Activated CD8-positive, alpha-beta T cell treated with anti-CD3 and anti-CD28 coated beads for 36 hours (primary cell): ENCODE data around the gene ZNF804B. TPM values are rescaled to one million over a fixed set of nuclear protein-coding genes. Genes with fewer than 3 reads are reported as not detected.

Experiments
- ATAC-seq: fragments of 200-7000 bp; cut with Tn5 transposase; one replicate; pipeline ENCODE4 v1.10.0; 2021; ENCODE audit warnings: mild to moderate bottlenecking, moderate library complexity
- CTCF ChIA-PET: fragments of 350-600 bp; sonication (Branson Sonifier 250); formaldehyde crosslinking; loops from one replicate; lab custom pipeline; 2021; ENCODE audit warnings: antibody characterized with exemption; lab: Charles Lee
- POLR2A ChIA-PET: fragments of 350-600 bp; sonication (Branson Sonifier 250); formaldehyde crosslinking; loops from one replicate; lab custom pipeline; 2021; ENCODE audit warnings: antibody characterized with exemption; lab: Charles Lee
- DNase-seq: peaks from one replicate; pipeline ENCODE4 v3.0.0-alpha.2; 2020
- H3K27ac Mint-ChIP-seq: one replicate; pipeline ENCODE4 v1.8.0; 2021; ENCODE audit warnings: mild to moderate bottlenecking, mixed read lengths
- H3K27me3 Mint-ChIP-seq: one replicate; pipeline ENCODE4 v1.8.0; 2021; ENCODE audit warnings: mixed read lengths
- H3K36me3 Mint-ChIP-seq: one replicate; pipeline ENCODE4 v1.8.0; 2021; ENCODE audit warnings: low read depth, mixed read lengths
- H3K4me1 Mint-ChIP-seq: one replicate; pipeline ENCODE4 v1.8.0; 2021; ENCODE audit warnings: low read depth, mixed read lengths
- H3K4me3 Mint-ChIP-seq: one replicate; pipeline ENCODE4 v1.8.0; 2021; ENCODE audit warnings: mild to moderate bottlenecking, moderate library complexity, mixed read lengths
- H3K9me3 Mint-ChIP-seq: one replicate; pipeline ENCODE4 v1.8.0; 2021; ENCODE audit warnings: mixed read lengths
- intact Hi-C: fragments of 100-400 bp; cut with micrococcal nuclease; formaldehyde crosslinking; loops from one replicate; pipeline ENCODE4 v1.10.0; 2022
- total RNA-seq, 2 experiments: library from RNA; stranded (reverse); gene quantifications; one replicate each; pipeline ENCODE4 v1.2.3, GENCODE V29; 2021
- TF ChIP-seq, protein P1 (sequence below): fragments of 200-600 bp; IDR thresholded peaks from one replicate; pipeline ENCODE4 v1.8.0; 2022; ENCODE audit warnings: antibody characterized with exemption, mild to moderate bottlenecking

The ZNF804B gene
- total RNA-seq, 2 experiments from 2014 or later, result not detected

DNA sequence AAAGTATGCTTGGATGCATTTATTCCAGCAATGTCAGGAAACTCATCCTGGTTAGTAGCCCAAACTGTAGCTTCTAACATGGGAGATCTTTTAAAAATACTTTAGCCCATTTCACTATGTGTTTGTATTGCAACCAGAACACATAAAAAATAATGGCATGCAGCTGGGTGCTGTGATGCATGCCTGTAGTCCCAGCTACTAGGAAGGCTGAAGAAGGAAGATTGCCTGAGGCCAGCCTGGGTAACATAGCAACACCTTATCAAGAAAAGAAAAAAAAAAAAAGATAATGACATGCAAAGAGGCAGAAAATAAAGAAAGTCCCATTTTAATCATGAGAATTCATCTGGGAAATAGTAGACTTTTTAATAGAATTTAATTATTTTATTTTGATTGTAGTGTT lies 553.1 kb downstream of the ZNF804B start:
- H3K4me1 Mint-ChIP-seq, result no peaks in the 10 kb centered on the region
- ATAC-seq, result no peak
- H3K27ac Mint-ChIP-seq, result no peak overlapping the region
- POLR2A ChIA-PET, result no interaction called here
- CTCF ChIA-PET, result no interaction called here
- no peaks in the 10 kb centered on the region for H3K27me3 Mint-ChIP-seq
- H3K9me3 Mint-ChIP-seq, result peaks cover 5% of the 10 kb centered on the region
- H3K36me3 Mint-ChIP-seq, result no peaks in the 10 kb centered on the region
- no peak for DNase-seq
- H3K4me3 Mint-ChIP-seq, result no peak overlapping the region
- TF ChIP-seq, protein P1, sequence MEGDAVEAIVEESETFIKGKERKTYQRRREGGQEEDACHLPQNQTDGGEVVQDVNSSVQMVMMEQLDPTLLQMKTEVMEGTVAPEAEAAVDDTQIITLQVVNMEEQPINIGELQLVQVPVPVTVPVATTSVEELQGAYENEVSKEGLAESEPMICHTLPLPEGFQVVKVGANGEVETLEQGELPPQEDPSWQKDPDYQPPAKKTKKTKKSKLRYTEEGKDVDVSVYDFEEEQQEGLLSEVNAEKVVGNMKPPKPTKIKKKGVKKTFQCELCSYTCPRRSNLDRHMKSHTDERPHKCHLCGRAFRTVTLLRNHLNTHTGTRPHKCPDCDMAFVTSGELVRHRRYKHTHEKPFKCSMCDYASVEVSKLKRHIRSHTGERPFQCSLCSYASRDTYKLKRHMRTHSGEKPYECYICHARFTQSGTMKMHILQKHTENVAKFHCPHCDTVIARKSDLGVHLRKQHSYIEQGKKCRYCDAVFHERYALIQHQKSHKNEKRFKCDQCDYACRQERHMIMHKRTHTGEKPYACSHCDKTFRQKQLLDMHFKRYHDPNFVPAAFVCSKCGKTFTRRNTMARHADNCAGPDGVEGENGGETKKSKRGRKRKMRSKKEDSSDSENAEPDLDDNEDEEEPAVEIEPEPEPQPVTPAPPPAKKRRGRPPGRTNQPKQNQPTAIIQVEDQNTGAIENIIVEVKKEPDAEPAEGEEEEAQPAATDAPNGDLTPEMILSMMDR, result no peak
- intact Hi-C loops, result no loop called here

DNA sequence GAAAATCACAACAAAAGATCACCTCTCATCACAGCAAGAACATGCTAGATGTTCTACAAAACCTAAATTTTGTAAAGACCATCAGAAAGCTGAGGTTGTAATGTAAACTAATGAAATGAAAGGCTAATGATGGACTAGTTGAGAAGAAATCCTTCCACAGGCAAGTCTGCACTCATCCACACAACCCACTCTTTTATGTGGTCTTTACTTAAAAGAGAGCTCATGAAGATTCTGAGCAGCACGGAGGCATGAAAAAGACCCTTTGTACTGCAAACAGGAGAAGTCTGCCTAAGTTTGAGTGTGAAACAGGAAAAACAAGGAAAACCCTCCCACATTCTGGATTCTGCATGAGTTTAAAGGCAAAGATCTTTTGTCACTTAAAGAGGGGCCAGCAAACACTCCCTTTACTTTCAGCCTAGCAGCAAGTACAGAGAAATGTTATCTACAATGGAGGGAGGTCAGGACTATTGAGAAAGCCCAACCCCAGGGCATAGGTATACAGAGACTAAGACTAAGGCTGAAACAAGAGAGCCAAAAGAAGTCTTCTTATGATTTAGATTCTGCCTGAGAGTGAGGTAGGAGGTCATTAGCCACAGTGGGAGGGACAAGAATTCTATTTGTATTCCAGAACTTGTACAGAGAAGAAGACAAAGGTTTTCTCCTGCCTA lies 557.2 kb downstream of the ZNF804B start:
- TF ChIP-seq, protein P1, result no peak
- CTCF ChIA-PET, result no interaction called here
- H3K27me3 Mint-ChIP-seq, result no peaks in the 10 kb centered on the region
- peaks cover 5% of the 10 kb centered on the region for H3K9me3 Mint-ChIP-seq
- intact Hi-C loops, result no loop called here
- no peak for DNase-seq
- H3K4me3 Mint-ChIP-seq, result no peak overlapping the region
- POLR2A ChIA-PET, result no interaction called here
- ATAC-seq, result no peak
- no peaks in the 10 kb centered on the region for H3K4me1 Mint-ChIP-seq
- H3K36me3 Mint-ChIP-seq, result no peaks in the 10 kb centered on the region
- H3K27ac Mint-ChIP-seq, result no peak overlapping the region

DNA sequence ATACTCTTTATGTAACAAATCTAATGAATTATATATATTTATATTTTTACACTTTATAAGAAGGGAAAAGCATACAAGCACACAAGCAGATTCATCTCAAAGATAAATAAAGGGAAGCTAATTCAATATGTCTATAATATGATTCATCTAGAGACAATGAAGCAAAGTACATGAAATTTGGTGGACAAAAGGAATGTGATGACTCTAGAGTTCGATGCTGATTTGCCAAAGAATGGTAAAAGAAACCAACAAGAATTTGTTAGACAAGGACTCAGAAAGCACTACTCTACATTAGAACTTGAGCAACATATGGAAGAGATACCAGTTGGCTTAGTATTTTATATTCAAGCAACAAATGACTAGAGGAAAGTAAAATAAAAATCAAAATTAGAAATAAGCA lies 572.5 kb downstream of the ZNF804B start:
- no peak for DNase-seq
- ChIA-PET CTCF (no interaction called here), POLR2A (no interaction called here)
- Mint-ChIP-seq H3K27me3 (no peaks in the 10 kb centered on the region), H3K36me3 (no peaks in the 10 kb centered on the region), H3K9me3 (no peaks in the 10 kb centered on the region), H3K27ac (no peak overlapping the region), H3K4me1 (peaks cover 2% of the 10 kb centered on the region), H3K4me3 (no peak overlapping the region)
- intact Hi-C loops, result no loop called here
- TF ChIP-seq, protein P1, result no peak
- no peak for ATAC-seq

GRCh38 chr7:89334797-89335196 lies 575.3 kb downstream of the ZNF804B start:
- no peak overlapping the region for H3K27ac Mint-ChIP-seq
- ATAC-seq (no peak), DNase-seq (no peak)
- ChIA-PET POLR2A (no interaction called here), CTCF (no interaction called here)
- H3K9me3 Mint-ChIP-seq, result no peaks in the 10 kb centered on the region
- TF ChIP-seq, protein P1, result no peak
- intact Hi-C loops, result loop anchor here (5.0 kb wide), 1 partner anchor 288 kb away; no protein-coding TSS in a partner anchor
- H3K4me3 Mint-ChIP-seq, result no peak overlapping the region
- no peaks in the 10 kb centered on the region for H3K36me3 Mint-ChIP-seq
- H3K4me1 Mint-ChIP-seq, result peaks cover 2% of the 10 kb centered on the region
- H3K27me3 Mint-ChIP-seq, result no peaks in the 10 kb centered on the region

DNA sequence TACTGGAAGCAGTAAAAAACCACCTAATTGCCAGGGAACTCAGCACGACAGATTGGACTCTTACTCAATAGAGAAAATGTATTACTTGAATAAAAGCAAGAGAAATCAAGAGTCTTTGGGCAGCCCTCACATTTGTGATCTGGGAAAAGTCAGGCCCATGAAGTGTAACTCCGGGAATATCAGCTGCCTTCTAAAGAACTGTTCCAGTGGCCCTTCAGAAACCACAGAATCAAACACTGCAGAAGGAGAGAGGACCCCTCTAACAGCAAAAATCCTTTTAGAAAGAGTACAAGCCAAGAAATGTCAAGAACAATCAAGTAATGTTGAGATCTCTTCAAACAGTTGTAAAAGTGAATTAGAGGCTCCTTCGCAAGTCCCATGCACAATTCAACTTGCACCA lies 576.0 kb downstream of the ZNF804B start:
- ATAC-seq, result no peak
- no peak for DNase-seq
- POLR2A ChIA-PET, result no interaction called here
- Mint-ChIP-seq H3K36me3 (no peaks in the 10 kb centered on the region), H3K4me3 (no peak overlapping the region), H3K4me1 (peaks cover 2% of the 10 kb centered on the region), H3K9me3 (no peaks in the 10 kb centered on the region), H3K27ac (no peak overlapping the region), H3K27me3 (no peaks in the 10 kb centered on the region)
- CTCF ChIA-PET, result no interaction called here
- TF ChIP-seq, protein P1, result no peak
- intact Hi-C loops, result loop anchor here (5.0 kb wide), 1 partner anchor 287 kb away; no protein-coding TSS in a partner anchor
